Neuronal stem cell (in vitro differentiated cells): Measurements from ENCODE around the gene RIPOR2.

ENCODE experiments used
- DNase-seq: peaks from one replicate; pipeline ENCODE4 v3.0.0-alpha.2; 2013; ENCODE audit warnings: low spot score
- H2AFZ ChIP-seq: one replicate; pipeline ENCODE4 v1.6.1; 2013; ENCODE audit warnings: mild to moderate bottlenecking, low read length, inconsistent platforms
- H2AK5ac ChIP-seq: 2 replicates; pipeline ENCODE4 v1.6.1; 2013; ENCODE audit warnings: low read depth, mild to moderate bottlenecking, inconsistent platforms, low read length, moderate library complexity, mixed read lengths
- H2BK120ac ChIP-seq: 2 replicates; pipeline ENCODE4 v1.6.1; 2013; ENCODE audit warnings: low read depth, mild to moderate bottlenecking, inconsistent platforms, low read length, moderate library complexity, mixed read lengths
- H2BK12ac ChIP-seq: one replicate; pipeline ENCODE4 v1.6.1; 2013; ENCODE audit warnings: low read length, inconsistent platforms
- H2BK15ac ChIP-seq: 2 replicates; pipeline ENCODE4 v1.6.1; 2013; ENCODE audit warnings: mild to moderate bottlenecking, low read length, inconsistent platforms, mixed read lengths
- H2BK5ac ChIP-seq: one replicate; pipeline ENCODE4 v1.6.1; 2013; ENCODE audit warnings: inconsistent platforms, mild to moderate bottlenecking, low read length, moderate library complexity
- H3K14ac ChIP-seq: one replicate; pipeline ENCODE4 v1.6.1; 2013; ENCODE audit warnings: low read length, inconsistent platforms
- H3K18ac ChIP-seq: 2 replicates; pipeline ENCODE4 v1.6.1; 2013; ENCODE audit warnings: low read length, inconsistent platforms
- H3K23ac ChIP-seq: 2 replicates; pipeline ENCODE4 v1.6.1; 2013; ENCODE audit warnings: low read depth, mild to moderate bottlenecking, mixed read lengths, low read length, inconsistent platforms; ENCODE audit not compliant: poor library complexity
- H3K27ac ChIP-seq: replicated peaks from 3 replicates; pipeline ENCODE4 v1.5.1; 2013; ENCODE audit warnings: low read length, inconsistent platforms
- H3K27me3 ChIP-seq, 3 experiments: 2 replicates each; pipeline ENCODE4 v1.6.1; 2013; ENCODE audit warnings: low read length in 3 of 3, mild to moderate bottlenecking in 2 of 3, inconsistent platforms in 1 of 3, low read depth in 1 of 3, mixed read lengths in 1 of 3, moderate library complexity in 1 of 3; ENCODE audit not compliant: control insufficient read depth in 3 of 3, insufficient read depth in 3 of 3
- H3K36me3 ChIP-seq, 2 donors: replicated peaks in 1 of 2; 2 replicates each; pipeline ENCODE4 v1.6.1; 2013; ENCODE audit warnings: low read length in 2 of 2; ENCODE audit not compliant: control insufficient read depth in 2 of 2, insufficient read depth in 2 of 2
- H3K4ac ChIP-seq: 2 replicates; pipeline ENCODE4 v1.6.1; 2013; ENCODE audit warnings: inconsistent platforms, mild to moderate bottlenecking, low read length, moderate library complexity
- H3K4me1 ChIP-seq, 2 donors: 1 replicate in 1 of 2; 2 replicates in 1 of 2; pipeline ENCODE4 v1.6.1; 2013; ENCODE audit warnings: low read length in 2 of 2, low read depth in 1 of 2; ENCODE audit not compliant: control insufficient read depth in 2 of 2, insufficient read depth in 1 of 2
- H3K4me2 ChIP-seq: one replicate; pipeline ENCODE4 v1.6.1; 2013; ENCODE audit warnings: mild to moderate bottlenecking, low read length, inconsistent platforms; ENCODE audit not compliant: insufficient read depth, poor library complexity, severe bottlenecking
- H3K4me3 ChIP-seq, 2 donors: 2 replicates each; pipeline ENCODE4 v1.5.1; 2013; ENCODE audit warnings: low read length in 2 of 2, mild to moderate bottlenecking in 2 of 2, inconsistent platforms in 1 of 2, moderate library complexity in 1 of 2
- H3K79me1 ChIP-seq: one replicate; pipeline ENCODE4 v1.6.1; 2013; ENCODE audit warnings: low read depth, mild to moderate bottlenecking, inconsistent platforms, low read length, moderate library complexity
- H3K9ac ChIP-seq: one replicate; pipeline ENCODE4 v1.6.1; 2013; ENCODE audit warnings: mild to moderate bottlenecking, low read depth, low read length, inconsistent platforms; ENCODE audit not compliant: poor library complexity
- H3K9me3 ChIP-seq, 2 donors: replicated peaks in 1 of 2; 2 replicates each; pipeline versions ENCODE3 to v1.6.1; 2013; ENCODE audit warnings: low read length in 2 of 2, mild to moderate bottlenecking in 2 of 2, inconsistent platforms in 1 of 2, low read depth in 1 of 2, mixed read lengths in 1 of 2, moderate library complexity in 1 of 2; ENCODE audit not compliant: control insufficient read depth in 2 of 2, insufficient read depth in 1 of 2
- H4K8ac ChIP-seq: one replicate; pipeline ENCODE4 v1.6.1; 2013; ENCODE audit warnings: low read depth, mild to moderate bottlenecking, inconsistent platforms, low read length, moderate library complexity
- H4K91ac ChIP-seq: one replicate; pipeline ENCODE4 v1.6.1; 2013; ENCODE audit warnings: low read length, low read depth, mild to moderate bottlenecking, inconsistent platforms; ENCODE audit not compliant: poor library complexity
- WGBS, 2 donors: extraction: QIAGEN DNeasy Blood & Tissue Kit; methylation state at CpG; one replicate each; pipeline ENCODE4 v1.1.7; 2013; ENCODE audit warnings: missing lambda C conversion rate in 2 of 2, mixed read lengths in 1 of 2; ENCODE audit not compliant: insufficient read length in 2 of 2, insufficient replicate concordance in 1 of 2; ENCODE audit errors: extremely low coverage in 2 of 2; 5-methylcytosine and 5-hydroxymethylcytosine counted together

RIPOR2 gene

DNA sequence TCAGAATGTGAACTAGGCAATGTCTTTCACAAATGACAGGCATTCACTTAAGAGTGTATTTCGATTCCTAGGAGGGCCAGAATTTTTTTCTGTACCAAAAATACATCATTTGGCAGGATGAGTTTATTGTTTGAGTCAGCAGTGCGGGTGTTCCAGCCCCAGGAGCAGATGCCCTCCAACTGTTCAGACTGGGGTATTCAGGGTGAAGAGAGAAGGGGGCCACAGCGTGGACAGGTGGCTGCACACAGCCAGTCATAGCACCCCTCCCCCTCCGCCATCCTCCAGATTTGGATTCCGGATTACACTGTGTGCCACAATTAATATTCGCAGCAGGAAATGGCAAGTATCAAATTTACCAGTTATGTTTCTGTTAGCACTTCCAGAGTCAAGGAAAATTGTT lies 38.6 kb downstream of the RIPOR2 start:
- H3K4me2 ChIP-seq, result no peak overlapping the region
- H3K9me3 ChIP-seq, result no peaks in the 10 kb centered on the region
- no peak overlapping the region for H2BK5ac ChIP-seq
- H3K4me3 ChIP-seq, result no peak overlapping the region
- H2AFZ ChIP-seq, result no peak overlapping the region
- no CpG with 5 or more reads among the region's 6 CpGs for WGBS, 2 donors
- H3K18ac ChIP-seq, result peak overlapping the region; percentile 16
- no peak overlapping the region for H2BK15ac ChIP-seq
- H4K91ac ChIP-seq, result no peak overlapping the region
- H3K9ac ChIP-seq, result no peak overlapping the region
- H3K14ac ChIP-seq, result no peak overlapping the region
- H3K27ac ChIP-seq, result no peak overlapping the region
- H3K4me1 ChIP-seq, result peaks cover 2 to 3% of the 10 kb centered on the region in 2 donors
- no peak overlapping the region for H2BK120ac ChIP-seq
- no peak overlapping the region for H3K23ac ChIP-seq
- H2BK12ac ChIP-seq, result no peak overlapping the region
- no peak overlapping the region for H4K8ac ChIP-seq
- H3K4ac ChIP-seq, result no peak overlapping the region
- no peak for DNase-seq
- H2AK5ac ChIP-seq, result no peak overlapping the region
- no peaks in the 10 kb centered on the region for H3K79me1 ChIP-seq
- H3K36me3 ChIP-seq, result no peaks in the 10 kb centered on the region
- H3K27me3 ChIP-seq, result no peaks in the 10 kb centered on the region

DNA sequence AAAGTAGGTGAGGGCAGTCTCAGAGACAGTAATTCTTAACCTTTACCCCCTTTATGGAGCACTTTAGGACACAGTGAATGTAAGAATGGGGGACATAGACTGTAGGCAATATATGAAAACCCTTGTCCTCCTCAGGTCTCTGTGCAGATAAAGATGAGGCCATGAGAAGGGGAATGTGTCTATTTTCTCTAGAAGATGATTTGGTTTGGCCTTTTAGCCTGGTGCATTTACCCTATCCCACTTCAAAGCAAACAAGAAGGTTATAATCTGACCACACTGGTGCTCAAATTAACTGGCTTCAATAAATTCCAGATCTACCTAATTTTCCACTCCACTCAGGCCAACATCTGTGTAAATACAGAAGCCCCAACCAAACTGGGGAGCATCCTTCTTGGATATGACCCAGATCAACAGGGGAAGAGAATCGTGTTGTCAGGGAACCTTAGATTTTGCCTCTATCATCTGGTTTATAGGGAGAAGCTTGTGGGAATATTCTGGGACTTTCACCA lies 42.4 kb downstream of the RIPOR2 start:
- Histone ChIP-seq H2AFZ (no peak overlapping the region), H3K4ac (no peak overlapping the region), H3K79me1 (no peaks in the 10 kb centered on the region), H3K4me2 (no peak overlapping the region), H3K9ac (no peak overlapping the region), H3K18ac (no peak overlapping the region), H3K4me3 (no peak overlapping the region), H4K91ac (no peak overlapping the region), H2BK5ac (no peak overlapping the region), H2BK15ac (no peak overlapping the region), H3K23ac (no peak overlapping the region), H3K27ac (no peak overlapping the region), H3K36me3 (no peaks in the 10 kb centered on the region), H2BK120ac (no peak overlapping the region), H2BK12ac (no peak overlapping the region), H4K8ac (no peak overlapping the region), H3K9me3 (no peaks in the 10 kb centered on the region), H2AK5ac (no peak overlapping the region), H3K27me3 (no peaks in the 10 kb centered on the region), H3K4me1 (peaks cover 0 to 5% of the 10 kb centered on the region in 2 donors), H3K14ac (no peak overlapping the region)
- no peak for DNase-seq
- WGBS, 2 donors, result no CpG with 5 or more reads among the region's 1 CpG

DNA sequence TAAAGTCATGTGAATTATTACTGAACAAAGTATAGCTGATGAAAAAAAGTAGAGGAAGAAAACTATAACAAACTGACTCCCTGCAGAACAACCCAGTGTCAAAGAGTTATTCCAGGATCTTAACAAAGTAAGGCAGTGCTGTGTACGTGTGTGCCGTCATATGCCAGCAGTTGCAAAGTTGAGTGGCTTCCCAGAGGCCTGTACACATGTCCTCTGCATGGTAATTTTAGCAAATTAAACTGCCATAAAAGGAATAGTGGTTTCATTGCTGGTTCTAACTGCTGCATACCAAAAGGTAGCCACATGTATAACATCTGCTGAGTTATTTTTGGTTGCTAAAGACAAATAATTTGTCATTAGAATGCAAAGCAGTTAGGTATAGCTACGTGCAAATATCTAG lies 44.8 kb downstream of the RIPOR2 start:
- H3K27ac ChIP-seq, result no peak overlapping the region
- no peaks in the 10 kb centered on the region for H3K27me3 ChIP-seq
- H3K14ac ChIP-seq, result no peak overlapping the region
- H3K9me3 ChIP-seq, result no peaks in the 10 kb centered on the region
- no CpG with 5 or more reads among the region's 3 CpGs for WGBS, 2 donors
- no peak overlapping the region for H2BK5ac ChIP-seq
- H2AFZ ChIP-seq, result no peak overlapping the region
- H2AK5ac ChIP-seq, result no peak overlapping the region
- H3K4me3 ChIP-seq, result no peak overlapping the region
- no peak overlapping the region for H2BK12ac ChIP-seq
- H3K4ac ChIP-seq, result no peak overlapping the region
- H4K91ac ChIP-seq, result no peak overlapping the region
- H3K4me2 ChIP-seq, result no peak overlapping the region
- peaks cover 0 to 14% of the 10 kb centered on the region in 2 donors for H3K4me1 ChIP-seq
- H3K23ac ChIP-seq, result no peak overlapping the region
- no peak overlapping the region for H2BK15ac ChIP-seq
- no peak overlapping the region for H4K8ac ChIP-seq
- H3K18ac ChIP-seq, result no peak overlapping the region
- no peak for DNase-seq
- no peak overlapping the region for H2BK120ac ChIP-seq
- H3K9ac ChIP-seq, result no peak overlapping the region
- no peaks in the 10 kb centered on the region for H3K79me1 ChIP-seq
- no peaks in the 10 kb centered on the region for H3K36me3 ChIP-seq

DNA sequence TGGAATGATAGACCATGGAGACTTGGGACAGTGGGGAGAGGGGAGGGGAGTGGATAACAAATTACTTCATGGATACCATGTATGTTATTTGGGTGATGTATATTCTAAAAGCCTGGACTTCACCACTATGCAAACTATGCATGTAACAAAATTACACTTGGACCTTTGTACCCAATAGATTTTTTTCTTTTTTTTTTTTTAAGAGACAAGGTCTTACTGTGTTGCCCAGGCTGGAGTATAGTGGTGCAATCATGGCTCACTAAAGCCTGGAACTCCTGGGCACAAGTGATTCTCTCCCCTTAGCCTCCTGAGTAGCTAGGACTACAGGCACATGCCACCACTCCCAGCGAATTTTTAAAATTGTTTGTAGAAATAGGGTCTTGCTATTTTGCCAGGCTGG lies 45.3 kb downstream of the RIPOR2 start:
- H4K91ac ChIP-seq, result no peak overlapping the region
- H3K4me3 ChIP-seq, result no peak overlapping the region
- no peaks in the 10 kb centered on the region for H3K27me3 ChIP-seq
- H2BK5ac ChIP-seq, result no peak overlapping the region
- no peak overlapping the region for H2AFZ ChIP-seq
- H3K27ac ChIP-seq, result no peak overlapping the region
- H3K79me1 ChIP-seq, result no peaks in the 10 kb centered on the region
- peaks cover 0 to 14% of the 10 kb centered on the region in 2 donors for H3K4me1 ChIP-seq
- no peak for DNase-seq
- no peak overlapping the region for H3K14ac ChIP-seq
- no peak overlapping the region for H2BK15ac ChIP-seq
- H2BK12ac ChIP-seq, result no peak overlapping the region
- no peak overlapping the region for H3K18ac ChIP-seq
- no peak overlapping the region for H2AK5ac ChIP-seq
- no peak overlapping the region for H3K4me2 ChIP-seq
- H3K36me3 ChIP-seq, result no peaks in the 10 kb centered on the region
- no peak overlapping the region for H3K23ac ChIP-seq
- no peaks in the 10 kb centered on the region for H3K9me3 ChIP-seq
- no CpG with 5 or more reads among the region's 1 CpG for WGBS, 2 donors
- H2BK120ac ChIP-seq, result no peak overlapping the region
- no peak overlapping the region for H3K9ac ChIP-seq
- no peak overlapping the region for H4K8ac ChIP-seq
- no peak overlapping the region for H3K4ac ChIP-seq
